HepG2 (cell line): ENCODE results near the gene SLC12A3. TPM values are rescaled to one million over a fixed set of nuclear protein-coding genes. Genes with fewer than 3 reads are reported as not detected.

Experiments used
- ATF4 ChIP-seq, 2 experiments: fragments of 450-650 bp in 1 of 2; sonication (generic) in 1 of 2; formaldehyde crosslinking; IDR thresholded peaks; 2 replicates each; pipeline versions ENCODE4 v1.5.0 to v1.8.0; 2020 to 2022; ENCODE audit warnings: mild to moderate bottlenecking in 1 of 2, missing genetic modification reagents in 1 of 2
- EHMT2 ChIP-seq: fragments of 200-600 bp; sonication (generic); IDR thresholded peaks from 2 replicates; pipeline ENCODE4 v1.7.0; 2017; ENCODE audit warnings: antibody characterized with exemption, low read depth, low read length, borderline replicate concordance
- IRX3 ChIP-seq: sonication (generic); formaldehyde crosslinking; IDR thresholded peaks from 2 replicates; pipeline ENCODE4 v1.8.1; 2023; ENCODE audit warnings: mild to moderate bottlenecking, low read depth, missing genetic modification reagents, borderline replicate concordance
- MAFG ChIP-seq: sonication (generic); formaldehyde crosslinking; IDR thresholded peaks from 2 replicates; pipeline ENCODE4 v1.5.1; 2020; ENCODE audit warnings: mild to moderate bottlenecking, missing genetic modification reagents
- NCOA5 ChIP-seq: sonication (generic); formaldehyde crosslinking; IDR thresholded peaks from 2 replicates; pipeline ENCODE4 v1.4.0; 2020; ENCODE audit warnings: missing genetic modification reagents
- NR1H2 ChIP-seq: sonication (generic); formaldehyde crosslinking; IDR thresholded peaks from 2 replicates; pipeline ENCODE4 v1.8.1; 2022; ENCODE audit warnings: low read depth, missing genetic modification reagents, borderline replicate concordance
- SIX4 ChIP-seq: sonication (generic); formaldehyde crosslinking; IDR thresholded peaks from 2 replicates; pipeline ENCODE4 v1.4.0; 2020; ENCODE audit warnings: missing genetic modification reagents
- ZNF484 ChIP-seq: sonication (generic); formaldehyde crosslinking; IDR thresholded peaks from 2 replicates; pipeline ENCODE4 v1.5.1; 2020; ENCODE audit warnings: mild to moderate bottlenecking, low read depth, missing genetic modification reagents, borderline replicate concordance
- ZNF605 ChIP-seq: sonication (generic); formaldehyde crosslinking; IDR thresholded peaks from 2 replicates; pipeline ENCODE4 v1.8.0; 2022; ENCODE audit warnings: mild to moderate bottlenecking, missing genetic modification reagents
- ZNF850 ChIP-seq: sonication (generic); formaldehyde crosslinking; conservative IDR thresholded peaks from 2 replicates; pipeline ENCODE4 v1.9.0; 2021; ENCODE audit warnings: mild to moderate bottlenecking, missing genetic modification reagents
- polyA plus RNA-seq, 8 experiments: library from polyadenylated mRNA; depleted of rRNA in 3 of 8; stranded (reverse) in 7 of 8; unstranded in 1 of 8; fragments of >200 nt; fragmentation: Illumina TruSeq in 4 of 8; extraction: Trizol in 4 of 8; gene quantifications; 2 replicates each; pipeline versions ENCODE4 v1.2.1 to v1.2.3, GENCODE V29; 2011 to 2016; ENCODE audit warnings: low read depth in 4 of 8, missing spikeins in 1 of 8, mixed read lengths in 1 of 8; ENCODE audit not compliant: insufficient read depth in 1 of 8
- total RNA-seq, 5 experiments: library from RNA; depleted of rRNA; stranded (reverse); fragments of >200 nt; fragmentation: Illumina TruSeq; extraction: Trizol; gene quantifications; 2 replicates each; pipeline ENCODE4 v1.2.3, GENCODE V29; 2016; ENCODE audit warnings: low read depth in 1 of 5
- TF ChIP-seq, protein P1 (sequence below): IDR thresholded peaks from 2 replicates; pipeline ENCODE4 v1.6.1; 2016; ENCODE audit warnings: low read depth, borderline replicate concordance
- TF ChIP-seq, protein P2 (sequence below): sonication (generic); formaldehyde crosslinking; conservative IDR thresholded peaks from 2 replicates; pipeline ENCODE4 v1.4.0; 2020; ENCODE audit warnings: missing genetic modification reagents
- TF ChIP-seq, protein P3 (sequence below): sonication (generic); formaldehyde crosslinking; conservative IDR thresholded peaks from 2 replicates; pipeline ENCODE4 v1.4.0; 2020; ENCODE audit warnings: mild to moderate bottlenecking, missing genetic modification reagents, moderate library complexity
- TF ChIP-seq, protein P4 (sequence below): sonication (generic); formaldehyde crosslinking; IDR thresholded peaks from 2 replicates; pipeline ENCODE4 v1.4.0; 2020; ENCODE audit warnings: missing genetic modification reagents
- TF ChIP-seq, protein P5 (sequence below): sonication (generic); formaldehyde crosslinking; IDR thresholded peaks from 2 replicates; pipeline ENCODE4; 2020; ENCODE audit warnings: missing genetic modification reagents, mild to moderate bottlenecking, borderline replicate concordance

SLC12A3 gene
- total and polyA plus RNA-seq, 2 of the 13 experiments (the other 11 are each of a cell fraction or from before 2014, with no cell fraction given): 6.2 TPM; not detected in 1

GRCh38 chr16:56931892-56932720, 67.1 kb downstream of the SLC12A3 start, which contains the start of gene HERPUD1 (continued):
- TF ChIP-seq, protein P1, sequence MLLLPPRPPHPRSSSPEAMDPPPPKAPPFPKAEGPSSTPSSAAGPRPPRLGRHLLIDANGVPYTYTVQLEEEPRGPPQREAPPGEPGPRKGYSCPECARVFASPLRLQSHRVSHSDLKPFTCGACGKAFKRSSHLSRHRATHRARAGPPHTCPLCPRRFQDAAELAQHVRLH (CRISPR knock-in tag): peak; percentile 84
- TF ChIP-seq, protein P2, sequence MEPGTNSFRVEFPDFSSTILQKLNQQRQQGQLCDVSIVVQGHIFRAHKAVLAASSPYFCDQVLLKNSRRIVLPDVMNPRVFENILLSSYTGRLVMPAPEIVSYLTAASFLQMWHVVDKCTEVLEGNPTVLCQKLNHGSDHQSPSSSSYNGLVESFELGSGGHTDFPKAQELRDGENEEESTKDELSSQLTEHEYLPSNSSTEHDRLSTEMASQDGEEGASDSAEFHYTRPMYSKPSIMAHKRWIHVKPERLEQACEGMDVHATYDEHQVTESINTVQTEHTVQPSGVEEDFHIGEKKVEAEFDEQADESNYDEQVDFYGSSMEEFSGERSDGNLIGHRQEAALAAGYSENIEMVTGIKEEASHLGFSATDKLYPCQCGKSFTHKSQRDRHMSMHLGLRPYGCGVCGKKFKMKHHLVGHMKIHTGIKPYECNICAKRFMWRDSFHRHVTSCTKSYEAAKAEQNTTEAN (CRISPR knock-in tag): peak; percentile 54
- TF ChIP-seq SIX4 (CRISPR knock-in tag): peak; percentile 54
- TF ChIP-seq ZNF850 (CRISPR knock-in tag): no peak
- no peak for TF ChIP-seq ZNF484 (CRISPR knock-in tag)
- TF ChIP-seq EHMT2: no peak
- no peak for TF ChIP-seq MAFG (CRISPR knock-in tag)
- TF ChIP-seq, protein P3, sequence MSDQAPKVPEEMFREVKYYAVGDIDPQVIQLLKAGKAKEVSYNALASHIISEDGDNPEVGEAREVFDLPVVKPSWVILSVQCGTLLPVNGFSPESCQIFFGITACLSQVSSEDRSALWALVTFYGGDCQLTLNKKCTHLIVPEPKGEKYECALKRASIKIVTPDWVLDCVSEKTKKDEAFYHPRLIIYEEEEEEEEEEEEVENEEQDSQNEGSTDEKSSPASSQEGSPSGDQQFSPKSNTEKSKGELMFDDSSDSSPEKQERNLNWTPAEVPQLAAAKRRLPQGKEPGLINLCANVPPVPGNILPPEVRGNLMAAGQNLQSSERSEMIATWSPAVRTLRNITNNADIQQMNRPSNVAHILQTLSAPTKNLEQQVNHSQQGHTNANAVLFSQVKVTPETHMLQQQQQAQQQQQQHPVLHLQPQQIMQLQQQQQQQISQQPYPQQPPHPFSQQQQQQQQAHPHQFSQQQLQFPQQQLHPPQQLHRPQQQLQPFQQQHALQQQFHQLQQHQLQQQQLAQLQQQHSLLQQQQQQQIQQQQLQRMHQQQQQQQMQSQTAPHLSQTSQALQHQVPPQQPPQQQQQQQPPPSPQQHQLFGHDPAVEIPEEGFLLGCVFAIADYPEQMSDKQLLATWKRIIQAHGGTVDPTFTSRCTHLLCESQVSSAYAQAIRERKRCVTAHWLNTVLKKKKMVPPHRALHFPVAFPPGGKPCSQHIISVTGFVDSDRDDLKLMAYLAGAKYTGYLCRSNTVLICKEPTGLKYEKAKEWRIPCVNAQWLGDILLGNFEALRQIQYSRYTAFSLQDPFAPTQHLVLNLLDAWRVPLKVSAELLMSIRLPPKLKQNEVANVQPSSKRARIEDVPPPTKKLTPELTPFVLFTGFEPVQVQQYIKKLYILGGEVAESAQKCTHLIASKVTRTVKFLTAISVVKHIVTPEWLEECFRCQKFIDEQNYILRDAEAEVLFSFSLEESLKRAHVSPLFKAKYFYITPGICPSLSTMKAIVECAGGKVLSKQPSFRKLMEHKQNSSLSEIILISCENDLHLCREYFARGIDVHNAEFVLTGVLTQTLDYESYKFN: peak; percentile 64
- peak; percentile 84; the same call in 1 of the 2 replicates for TF ChIP-seq NR1H2 (CRISPR knock-in tag)
- TF ChIP-seq, protein P4, sequence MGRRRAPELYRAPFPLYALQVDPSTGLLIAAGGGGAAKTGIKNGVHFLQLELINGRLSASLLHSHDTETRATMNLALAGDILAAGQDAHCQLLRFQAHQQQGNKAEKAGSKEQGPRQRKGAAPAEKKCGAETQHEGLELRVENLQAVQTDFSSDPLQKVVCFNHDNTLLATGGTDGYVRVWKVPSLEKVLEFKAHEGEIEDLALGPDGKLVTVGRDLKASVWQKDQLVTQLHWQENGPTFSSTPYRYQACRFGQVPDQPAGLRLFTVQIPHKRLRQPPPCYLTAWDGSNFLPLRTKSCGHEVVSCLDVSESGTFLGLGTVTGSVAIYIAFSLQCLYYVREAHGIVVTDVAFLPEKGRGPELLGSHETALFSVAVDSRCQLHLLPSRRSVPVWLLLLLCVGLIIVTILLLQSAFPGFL (CRISPR knock-in tag): 0 out of 2 replicates have a peak, but pooled peaks have one; percentile 62
- peak; percentile 98 for TF ChIP-seq ZNF605 (CRISPR knock-in tag)
- no peak for TF ChIP-seq NCOA5 (CRISPR knock-in tag)
- TF ChIP-seq, protein P5, sequence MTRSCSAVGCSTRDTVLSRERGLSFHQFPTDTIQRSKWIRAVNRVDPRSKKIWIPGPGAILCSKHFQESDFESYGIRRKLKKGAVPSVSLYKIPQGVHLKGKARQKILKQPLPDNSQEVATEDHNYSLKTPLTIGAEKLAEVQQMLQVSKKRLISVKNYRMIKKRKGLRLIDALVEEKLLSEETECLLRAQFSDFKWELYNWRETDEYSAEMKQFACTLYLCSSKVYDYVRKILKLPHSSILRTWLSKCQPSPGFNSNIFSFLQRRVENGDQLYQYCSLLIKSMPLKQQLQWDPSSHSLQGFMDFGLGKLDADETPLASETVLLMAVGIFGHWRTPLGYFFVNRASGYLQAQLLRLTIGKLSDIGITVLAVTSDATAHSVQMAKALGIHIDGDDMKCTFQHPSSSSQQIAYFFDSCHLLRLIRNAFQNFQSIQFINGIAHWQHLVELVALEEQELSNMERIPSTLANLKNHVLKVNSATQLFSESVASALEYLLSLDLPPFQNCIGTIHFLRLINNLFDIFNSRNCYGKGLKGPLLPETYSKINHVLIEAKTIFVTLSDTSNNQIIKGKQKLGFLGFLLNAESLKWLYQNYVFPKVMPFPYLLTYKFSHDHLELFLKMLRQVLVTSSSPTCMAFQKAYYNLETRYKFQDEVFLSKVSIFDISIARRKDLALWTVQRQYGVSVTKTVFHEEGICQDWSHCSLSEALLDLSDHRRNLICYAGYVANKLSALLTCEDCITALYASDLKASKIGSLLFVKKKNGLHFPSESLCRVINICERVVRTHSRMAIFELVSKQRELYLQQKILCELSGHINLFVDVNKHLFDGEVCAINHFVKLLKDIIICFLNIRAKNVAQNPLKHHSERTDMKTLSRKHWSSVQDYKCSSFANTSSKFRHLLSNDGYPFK (CRISPR knock-in tag): peak; percentile 97
- TF ChIP-seq ATF4 (CRISPR knock-in tag; IDR thresholded peaks at IDR 0.05): peak; percentile 98 to 100
- TF ChIP-seq IRX3 (CRISPR knock-in tag): peak; percentile 85; the same call in 1 of the 2 replicates
